Left lung (tissue), 10 donors: ENCODE results near the gene HOXA9. TPM values are rescaled to one million over a fixed set of nuclear protein-coding genes. Genes with fewer than 3 reads are reported as not detected.

Experiments
- ATAC-seq: fragments of 200-7000 bp; cut with Tn5 transposase; one replicate; pipeline ENCODE4 v1.9.1; 2020; ENCODE audit warnings: moderate library complexity
- DNase-seq, 4 donors: peaks; one replicate each; pipeline ENCODE4 v3.0.0-alpha.2; 2013 to 2020
- H3K27ac ChIP-seq, 2 donors: fragments of 200-600 bp; sonication (generic) in 1 of 2; one replicate each; pipeline versions ENCODE4 v1.5.0 to v1.8.0; 2020 to 2021
- H3K27me3 ChIP-seq, 2 donors: fragments of 200-600 bp; sonication (generic) in 1 of 2; one replicate each; pipeline versions ENCODE4 v1.5.0 to v1.8.0; 2020 to 2021
- H3K36me3 ChIP-seq, 2 donors: fragments of 200-600 bp; sonication (generic) in 1 of 2; one replicate each; pipeline versions ENCODE4 v1.5.0 to v1.8.0; 2020 to 2021
- H3K4me1 ChIP-seq, 2 donors: fragments of 200-600 bp; one replicate each; pipeline ENCODE4 v1.8.0; 2021
- H3K4me3 ChIP-seq, 2 donors: fragments of 200-600 bp; sonication (generic) in 1 of 2; one replicate each; pipeline versions ENCODE4 v1.5.0 to v1.8.0; 2020 to 2021; ENCODE audit warnings: mild to moderate bottlenecking in 1 of 2
- H3K9me3 ChIP-seq, 2 donors: fragments of 200-600 bp; sonication (generic) in 1 of 2; one replicate each; pipeline versions ENCODE4 v1.5.0 to v1.8.0; 2020 to 2021
- intact Hi-C, 2 donors: fragments of 100-400 bp; cut with DNase I; formaldehyde crosslinking; loops; one replicate each; pipeline versions ENCODE4 v1.11.2 to v1.14.2; 2022
- polyA plus RNA-seq, 6 donors: library from polyadenylated mRNA; unstranded; fragments of 120-200 nt; gene quantifications; one replicate each; pipeline ENCODE4 v1.2.1, GENCODE V29; 2013; ENCODE audit not compliant: insufficient read length in 6 of 6
- total RNA-seq, 2 donors: library from RNA; stranded (reverse); fragmentation: NEBNext Ultra II Directional; extraction: Animal tissue kit (Norgen Biotek cat#: 25700); gene quantifications; one replicate each; pipeline ENCODE4 v1.2.1, GENCODE V29; 2021
- TF ChIP-seq, protein P1 (sequence below), 2 donors: fragments of 200-600 bp; sonication (generic) in 1 of 2; IDR thresholded peaks; one replicate each; pipeline versions ENCODE4 v1.5.0 to v1.8.0; 2021; ENCODE audit warnings: antibody characterized with exemption in 2 of 2
- donor health status: DM: no; HTN: yes; CAD: no.
- donor health status: DM: no; HTN: no; CAD: no.

The HOXA9 gene
- total and polyA plus RNA-seq, 8 donors, result 0.38 to 1.4 (median 0.57) TPM

DNA sequence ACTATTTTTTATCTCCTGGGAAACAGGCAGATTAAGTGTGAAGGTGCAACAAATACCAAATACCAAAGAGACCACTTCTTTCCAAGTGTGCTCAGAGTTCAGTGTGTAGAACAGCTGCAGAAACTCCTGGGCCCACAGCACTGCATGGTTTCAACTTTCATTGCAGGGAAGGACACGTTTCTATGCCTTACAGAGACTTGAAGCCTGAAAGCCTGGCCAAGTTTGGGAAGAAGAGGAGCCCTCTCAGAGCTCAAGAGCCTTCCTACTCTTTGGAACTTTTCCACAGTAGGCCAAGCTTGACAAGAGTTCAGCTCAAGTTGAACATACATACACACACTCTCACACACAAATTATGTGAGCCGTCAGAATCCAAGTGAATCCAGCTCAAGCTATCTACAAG is 37.3 kb downstream of the HOXA9 start:
- Histone ChIP-seq H3K4me3 (no peak overlapping the region), H3K27me3 (peaks cover 0 to 97% of the 10 kb centered on the region in 2 donors), H3K4me1 (peaks cover 6 to 28% of the 10 kb centered on the region in 2 donors), H3K9me3 (no peaks in the 10 kb centered on the region), H3K36me3 (no peaks in the 10 kb centered on the region), H3K27ac (peak overlapping the region in 1 of 2 donors; percentile 34)
- TF ChIP-seq, protein P1, sequence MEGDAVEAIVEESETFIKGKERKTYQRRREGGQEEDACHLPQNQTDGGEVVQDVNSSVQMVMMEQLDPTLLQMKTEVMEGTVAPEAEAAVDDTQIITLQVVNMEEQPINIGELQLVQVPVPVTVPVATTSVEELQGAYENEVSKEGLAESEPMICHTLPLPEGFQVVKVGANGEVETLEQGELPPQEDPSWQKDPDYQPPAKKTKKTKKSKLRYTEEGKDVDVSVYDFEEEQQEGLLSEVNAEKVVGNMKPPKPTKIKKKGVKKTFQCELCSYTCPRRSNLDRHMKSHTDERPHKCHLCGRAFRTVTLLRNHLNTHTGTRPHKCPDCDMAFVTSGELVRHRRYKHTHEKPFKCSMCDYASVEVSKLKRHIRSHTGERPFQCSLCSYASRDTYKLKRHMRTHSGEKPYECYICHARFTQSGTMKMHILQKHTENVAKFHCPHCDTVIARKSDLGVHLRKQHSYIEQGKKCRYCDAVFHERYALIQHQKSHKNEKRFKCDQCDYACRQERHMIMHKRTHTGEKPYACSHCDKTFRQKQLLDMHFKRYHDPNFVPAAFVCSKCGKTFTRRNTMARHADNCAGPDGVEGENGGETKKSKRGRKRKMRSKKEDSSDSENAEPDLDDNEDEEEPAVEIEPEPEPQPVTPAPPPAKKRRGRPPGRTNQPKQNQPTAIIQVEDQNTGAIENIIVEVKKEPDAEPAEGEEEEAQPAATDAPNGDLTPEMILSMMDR (IDR thresholded peaks at IDR 0.05), result no peak
- no peak for ATAC-seq
- peak in 2 of 4 donors; percentile 91 to 96 for DNase-seq
- intact Hi-C loops, result no loop called here

DNA sequence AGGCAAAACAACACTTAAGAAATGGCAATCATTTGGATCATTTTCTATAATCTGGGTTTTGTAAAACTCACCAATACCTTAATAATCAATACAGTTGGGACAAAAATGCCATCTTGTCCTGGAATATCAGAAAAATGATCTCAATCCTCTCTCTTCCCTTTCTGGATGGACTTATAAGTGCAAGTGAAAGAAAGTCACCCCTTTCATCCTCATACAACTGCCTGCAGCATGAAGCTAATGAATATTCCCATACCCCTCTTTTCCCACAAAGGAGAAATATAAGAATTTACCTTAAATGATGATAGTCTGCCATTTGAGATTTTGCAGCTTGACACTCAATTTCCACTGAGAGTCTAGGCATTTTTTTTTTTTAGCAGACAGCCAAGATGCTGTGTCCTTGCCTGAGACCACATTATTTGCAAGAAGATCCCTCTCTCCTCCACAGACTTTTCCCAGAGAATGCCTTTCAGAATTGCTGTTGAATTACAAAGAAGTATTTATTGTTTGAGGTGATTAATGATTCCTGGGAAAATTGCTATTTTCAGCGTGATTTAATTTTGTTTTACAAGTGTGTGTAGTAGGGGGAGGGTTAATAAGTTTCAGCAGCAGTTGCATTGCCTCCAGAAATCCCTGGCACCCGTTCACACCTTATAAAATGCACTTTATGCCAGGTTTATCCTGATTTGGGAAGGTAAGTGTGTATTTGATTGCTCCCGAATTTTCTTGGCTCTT is 38.6 kb downstream of the HOXA9 start:
- Histone ChIP-seq H3K9me3 (no peaks in the 10 kb centered on the region), H3K27ac (no peak overlapping the region), H3K36me3 (no peaks in the 10 kb centered on the region), H3K4me1 (peaks cover 6 to 30% of the 10 kb centered on the region in 2 donors), H3K4me3 (no peak overlapping the region), H3K27me3 (peaks cover 0 to 97% of the 10 kb centered on the region in 2 donors)
- intact Hi-C loops, result no loop called here
- TF ChIP-seq, protein P1 (IDR thresholded peaks at IDR 0.05), result no peak
- no peak for ATAC-seq
- no peak for DNase-seq

DNA sequence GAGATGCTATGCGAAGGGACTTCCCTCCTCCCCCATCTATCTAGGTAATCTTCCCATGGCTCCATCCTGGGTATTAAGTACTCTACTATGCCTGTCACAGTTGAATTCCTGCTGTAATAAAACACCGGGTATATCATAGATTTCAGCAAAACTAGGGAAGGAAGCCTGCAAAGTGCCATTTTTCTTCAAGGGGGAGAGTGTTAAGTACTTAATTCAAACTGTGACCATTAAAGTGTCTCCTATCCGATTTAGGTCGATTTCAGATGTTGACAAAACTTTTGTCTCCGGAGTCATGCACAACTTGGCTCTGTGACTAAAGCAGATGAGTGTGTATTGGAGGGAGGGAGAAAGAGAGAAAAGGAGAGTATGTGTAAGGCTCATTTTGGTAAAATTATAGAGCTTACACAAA is 39.3 kb downstream of the HOXA9 start:
- ATAC-seq, result no peak
- Histone ChIP-seq H3K27me3 (peaks cover 0 to 91% of the 10 kb centered on the region in 2 donors), H3K4me1 (peaks cover 6 to 25% of the 10 kb centered on the region in 2 donors), H3K9me3 (no peaks in the 10 kb centered on the region), H3K36me3 (no peaks in the 10 kb centered on the region), H3K27ac (peak overlapping the region in 1 of 2 donors; percentile 71), H3K4me3 (no peak overlapping the region)
- TF ChIP-seq, protein P1 (IDR thresholded peaks at IDR 0.05), result no peak
- DNase-seq, result no peak
- intact Hi-C loops, result no loop called here

DNA sequence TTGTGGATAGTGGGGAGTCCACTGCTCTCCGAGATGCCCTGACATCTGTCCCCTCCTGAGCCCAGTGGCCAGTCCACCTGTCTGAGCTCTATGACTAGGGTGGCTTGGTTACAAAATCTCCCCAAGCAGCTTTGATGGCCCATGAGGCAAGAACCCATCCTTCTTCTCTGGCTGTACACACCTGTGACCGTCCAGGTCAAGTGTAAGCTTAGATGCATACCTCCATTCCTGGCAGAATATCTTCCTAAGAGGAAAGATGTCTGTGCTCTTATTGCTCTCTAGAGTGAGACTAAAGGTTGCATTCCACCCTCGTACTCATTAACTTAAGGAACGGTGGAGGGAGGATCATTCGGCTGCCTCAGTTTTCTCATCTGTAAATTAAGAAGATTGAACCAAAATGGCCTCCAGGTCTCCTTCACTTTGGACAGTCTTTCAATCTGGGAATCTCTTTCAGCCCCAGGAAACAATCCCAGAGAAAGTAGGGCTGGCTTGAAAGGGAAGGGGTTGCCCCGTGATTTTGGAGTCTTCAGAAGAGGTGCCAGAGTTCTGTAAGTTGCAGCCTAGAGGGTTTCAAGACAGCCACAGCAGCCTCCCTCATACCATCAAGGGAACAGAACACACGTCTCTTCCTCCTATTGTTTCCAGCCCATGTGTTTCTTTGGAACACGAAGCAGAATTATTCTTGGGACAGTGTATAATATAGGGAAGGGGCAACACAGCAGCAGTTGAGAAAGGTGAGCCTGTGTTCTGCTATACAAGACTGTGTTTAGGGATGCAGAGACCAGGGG is 40.2 kb downstream of the HOXA9 start:
- intact Hi-C loops, result no loop called here
- peaks cover 8 to 25% of the 10 kb centered on the region in 2 donors for H3K4me1 ChIP-seq
- no peak overlapping the region for H3K4me3 ChIP-seq
- H3K9me3 ChIP-seq, result no peaks in the 10 kb centered on the region
- TF ChIP-seq, protein P1 (IDR thresholded peaks at IDR 0.05), result no peak
- peak overlapping the region; percentile 71 to 83 for H3K27ac ChIP-seq
- no peaks in the 10 kb centered on the region for H3K36me3 ChIP-seq
- no peak for DNase-seq
- peaks cover 0 to 90% of the 10 kb centered on the region in 2 donors for H3K27me3 ChIP-seq
- no peak for ATAC-seq
